Neural crest cell (in vitro differentiated cells): ENCODE data around the gene CD79B. TPM values are rescaled to one million over a fixed set of nuclear protein-coding genes. Genes with fewer than 3 reads are reported as not detected.

Experiments used
- DNase-seq: peaks from one replicate; pipeline ENCODE4 v3.0.0; 2021; ENCODE audit warnings: low read depth, mixed read lengths, low spot score
- H3K27ac Mint-ChIP-seq: one replicate; pipeline ENCODE4 v1.8.0; 2021; ENCODE audit warnings: mild to moderate bottlenecking, mixed read lengths; ENCODE audit not compliant: unreplicated experiment
- H3K27me3 Mint-ChIP-seq: 2 replicates; pipeline ENCODE4 v1.8.0; 2021; ENCODE audit warnings: low read depth, mild to moderate bottlenecking, mixed read lengths
- H3K36me3 Mint-ChIP-seq: 2 replicates; pipeline ENCODE4 v1.8.0; 2021; ENCODE audit warnings: low read depth, mild to moderate bottlenecking, mixed read lengths
- H3K4me1 Mint-ChIP-seq: 2 replicates; pipeline ENCODE4 v1.8.0; 2021; ENCODE audit warnings: mixed read lengths
- H3K4me3 Mint-ChIP-seq: one replicate; pipeline ENCODE4 v1.8.0; 2021; ENCODE audit warnings: mild to moderate bottlenecking, mixed read lengths
- H3K9me3 Mint-ChIP-seq: 2 replicates; pipeline ENCODE4 v1.8.0; 2021; ENCODE audit warnings: mixed read lengths
- total RNA-seq: library from RNA; stranded (reverse); gene quantifications from 2 replicates; pipeline ENCODE4 v1.2.1, GENCODE V29; 2021
- TF ChIP-seq, protein P1 (sequence below): fragments of 200-600 bp; sonication (generic); conservative IDR thresholded peaks from 2 replicates; pipeline ENCODE4 v1.5.0; 2021; ENCODE audit warnings: antibody characterized with exemption, mild to moderate bottlenecking

CD79B gene
- total RNA-seq, 1 donor from 2014 or later = 1.0 TPM

DNA sequence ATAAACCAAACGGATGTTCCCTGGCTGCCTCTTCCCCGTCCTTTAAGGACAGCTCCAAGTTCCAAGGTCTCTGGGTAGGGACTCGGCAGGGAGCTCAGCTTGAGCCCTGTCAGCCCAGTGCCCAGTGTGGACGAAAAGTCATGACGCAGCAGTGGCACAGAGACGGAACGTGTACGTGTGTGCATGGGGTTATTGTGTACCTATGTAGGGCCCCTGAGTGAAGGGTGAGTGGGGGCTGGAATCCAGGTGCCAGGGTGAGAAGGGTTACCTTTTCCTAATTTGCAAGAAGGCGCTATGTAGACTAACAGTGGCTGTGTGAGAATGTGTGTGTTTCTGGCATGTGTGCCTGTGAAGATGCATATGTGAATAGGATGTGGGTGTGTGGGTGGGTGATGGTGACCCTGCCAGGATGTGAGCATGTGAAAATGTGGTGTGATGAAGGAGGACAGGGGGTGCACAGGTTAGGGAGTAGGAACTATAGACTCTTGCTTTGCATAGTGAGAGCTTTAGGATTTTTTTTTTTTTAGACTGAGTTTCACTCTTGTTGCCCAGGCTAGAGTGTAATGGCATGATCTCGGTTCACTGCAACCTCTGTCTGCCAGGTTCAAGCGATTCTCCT is 34.6 kb upstream of the CD79B start:
- H3K27me3 Mint-ChIP-seq = peaks cover 4% of the 10 kb centered on the region
- peaks cover 12% of the 10 kb centered on the region for H3K4me1 Mint-ChIP-seq
- no peaks in the 10 kb centered on the region for H3K9me3 Mint-ChIP-seq
- H3K27ac Mint-ChIP-seq = no peak overlapping the region
- TF ChIP-seq, protein P1, sequence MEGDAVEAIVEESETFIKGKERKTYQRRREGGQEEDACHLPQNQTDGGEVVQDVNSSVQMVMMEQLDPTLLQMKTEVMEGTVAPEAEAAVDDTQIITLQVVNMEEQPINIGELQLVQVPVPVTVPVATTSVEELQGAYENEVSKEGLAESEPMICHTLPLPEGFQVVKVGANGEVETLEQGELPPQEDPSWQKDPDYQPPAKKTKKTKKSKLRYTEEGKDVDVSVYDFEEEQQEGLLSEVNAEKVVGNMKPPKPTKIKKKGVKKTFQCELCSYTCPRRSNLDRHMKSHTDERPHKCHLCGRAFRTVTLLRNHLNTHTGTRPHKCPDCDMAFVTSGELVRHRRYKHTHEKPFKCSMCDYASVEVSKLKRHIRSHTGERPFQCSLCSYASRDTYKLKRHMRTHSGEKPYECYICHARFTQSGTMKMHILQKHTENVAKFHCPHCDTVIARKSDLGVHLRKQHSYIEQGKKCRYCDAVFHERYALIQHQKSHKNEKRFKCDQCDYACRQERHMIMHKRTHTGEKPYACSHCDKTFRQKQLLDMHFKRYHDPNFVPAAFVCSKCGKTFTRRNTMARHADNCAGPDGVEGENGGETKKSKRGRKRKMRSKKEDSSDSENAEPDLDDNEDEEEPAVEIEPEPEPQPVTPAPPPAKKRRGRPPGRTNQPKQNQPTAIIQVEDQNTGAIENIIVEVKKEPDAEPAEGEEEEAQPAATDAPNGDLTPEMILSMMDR = no peak
- H3K4me3 Mint-ChIP-seq = no peak overlapping the region
- H3K36me3 Mint-ChIP-seq = no peaks in the 10 kb centered on the region
- no peak for DNase-seq

DNA sequence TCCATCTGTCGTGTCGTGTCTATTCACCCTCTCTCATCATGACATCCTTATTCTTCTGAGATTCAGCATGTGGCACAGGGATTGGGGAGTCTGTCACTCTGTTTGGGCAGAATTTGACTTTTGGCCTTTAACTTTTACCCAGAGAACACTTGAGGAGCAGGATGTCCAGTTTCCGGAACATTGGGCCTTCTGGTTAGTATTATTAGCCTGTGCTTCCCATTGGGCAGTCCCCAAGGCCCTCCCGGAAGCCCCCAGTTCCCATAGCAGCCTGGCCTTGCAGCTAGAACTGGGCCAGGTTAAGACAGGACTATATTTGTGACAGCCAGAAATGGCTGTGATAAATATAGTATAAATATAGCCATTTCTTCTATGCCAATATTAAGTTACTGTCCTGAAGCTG is 31.0 kb upstream of the CD79B start:
- Mint-ChIP-seq H3K4me3 (no peak overlapping the region), H3K4me1 (peaks cover 17% of the 10 kb centered on the region), H3K9me3 (no peaks in the 10 kb centered on the region), H3K27ac (no peak overlapping the region), H3K36me3 (no peaks in the 10 kb centered on the region), H3K27me3 (peaks cover 4% of the 10 kb centered on the region)
- DNase-seq = no peak
- TF ChIP-seq, protein P1 = no peak

DNA sequence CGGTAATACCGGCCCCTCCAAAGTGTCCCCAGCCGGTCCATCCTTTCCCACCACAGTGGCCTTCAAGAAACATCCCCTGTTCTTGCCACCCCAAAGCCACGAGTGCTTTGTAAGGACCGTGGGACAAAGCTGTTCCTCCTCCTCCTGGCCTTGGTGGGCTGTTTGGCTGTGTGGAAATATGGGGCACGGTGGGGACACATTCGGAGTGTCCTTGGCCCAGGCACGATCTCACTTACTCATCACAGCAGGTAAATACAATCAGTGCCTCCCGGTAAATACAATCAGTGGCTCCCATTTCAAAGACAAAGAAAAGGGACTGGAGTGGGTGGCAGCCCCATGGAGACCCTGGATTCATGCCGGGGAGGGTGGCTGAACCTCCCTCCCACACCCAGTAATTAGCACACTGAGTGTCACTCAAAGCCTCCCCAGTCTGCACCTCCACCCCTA is 30.2 kb upstream of the CD79B start:
- TF ChIP-seq, protein P1 = no peak
- H3K9me3 Mint-ChIP-seq = no peaks in the 10 kb centered on the region
- H3K27ac Mint-ChIP-seq = no peak overlapping the region
- H3K27me3 Mint-ChIP-seq = peaks cover 4% of the 10 kb centered on the region
- peaks cover 17% of the 10 kb centered on the region for H3K4me1 Mint-ChIP-seq
- H3K36me3 Mint-ChIP-seq = no peaks in the 10 kb centered on the region
- no peak overlapping the region for H3K4me3 Mint-ChIP-seq
- no peak for DNase-seq

DNA sequence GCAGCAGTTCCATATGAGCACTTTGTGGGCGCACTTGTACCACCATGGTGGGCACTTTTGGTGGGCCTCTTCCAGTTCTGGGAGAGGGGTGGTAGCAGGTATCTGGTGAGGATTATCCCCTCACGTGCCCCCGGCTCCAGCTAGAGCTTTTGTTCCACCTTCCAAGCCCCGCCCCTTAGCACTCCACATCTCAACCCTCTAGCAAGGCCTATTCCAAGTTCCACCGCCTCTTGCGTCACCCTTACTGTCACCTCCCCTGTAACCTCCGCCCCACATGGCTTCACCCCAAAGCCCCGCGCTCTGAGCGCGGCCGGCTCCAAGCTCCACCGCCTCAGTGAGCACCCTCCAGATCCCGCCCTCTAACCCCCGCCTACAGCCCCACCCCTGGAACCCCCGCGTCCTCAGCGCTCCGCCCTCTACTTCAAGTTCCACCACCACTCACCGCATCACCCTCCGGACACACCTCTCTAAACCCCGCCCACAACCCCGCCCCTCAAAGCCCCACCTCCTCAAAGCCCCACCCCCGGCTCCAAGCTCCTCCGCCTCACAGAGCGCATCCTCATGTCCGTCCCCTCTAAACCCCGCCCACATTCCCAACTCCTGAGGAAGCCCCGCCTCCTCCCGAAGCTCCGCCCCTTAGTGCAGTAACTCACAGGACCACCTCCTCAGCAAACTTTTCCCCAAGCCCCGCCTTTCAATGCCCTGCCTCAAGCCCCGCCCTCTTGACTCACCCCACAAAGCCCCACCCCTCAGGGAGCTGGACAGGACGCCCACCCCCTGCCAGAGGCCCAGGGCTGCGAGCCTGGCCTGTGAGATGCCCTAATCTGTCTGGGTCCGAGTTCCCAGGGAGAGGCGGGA is 29.5 kb upstream of the CD79B start:
- Mint-ChIP-seq H3K27ac (peak overlapping the region; percentile 6), H3K9me3 (no peaks in the 10 kb centered on the region)

DNA sequence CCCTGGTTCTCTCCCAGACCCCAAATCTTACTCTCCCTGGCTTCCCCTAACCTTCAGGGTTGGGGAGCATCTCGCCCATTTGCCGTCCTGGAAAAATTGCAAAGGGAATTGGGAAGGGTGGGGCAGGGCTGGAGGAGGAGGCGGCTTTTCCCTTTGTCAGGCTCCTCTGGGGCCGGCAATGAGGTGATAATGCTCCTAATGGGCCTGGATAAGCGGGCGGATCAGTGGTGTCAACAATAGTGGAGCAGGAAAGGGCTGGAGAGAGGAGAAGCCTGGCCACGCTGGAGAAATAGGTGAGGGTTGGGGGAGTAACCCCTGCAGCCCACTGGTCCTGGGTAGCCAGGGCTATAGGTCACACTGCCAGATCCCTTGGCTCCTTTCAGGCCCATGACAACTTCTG is 28.3 kb upstream of the CD79B start:
- TF ChIP-seq, protein P1 = no peak
- H3K27me3 Mint-ChIP-seq = peaks cover 2% of the 10 kb centered on the region
- no peak overlapping the region for H3K4me3 Mint-ChIP-seq
- no peak for DNase-seq
- H3K27ac Mint-ChIP-seq = no peak overlapping the region
- peaks cover 17% of the 10 kb centered on the region for H3K4me1 Mint-ChIP-seq
- no peaks in the 10 kb centered on the region for H3K9me3 Mint-ChIP-seq
- H3K36me3 Mint-ChIP-seq = no peaks in the 10 kb centered on the region

More for the DNA sequence above, 29.5 kb upstream of the CD79B start:
- peak; percentile 81 for DNase-seq
- Mint-ChIP-seq H3K36me3 (no peaks in the 10 kb centered on the region), H3K27me3 (peaks cover 2% of the 10 kb centered on the region), H3K4me3 (peak overlapping the region; percentile 44), H3K4me1 (peaks cover 17% of the 10 kb centered on the region)
- TF ChIP-seq, protein P1 = no peak
